B cell (primary cell): ENCODE data around the gene PHOSPHO1. TPM values are rescaled to one million over a fixed set of nuclear protein-coding genes. Genes with fewer than 3 reads are reported as not detected.

Experiments used
- ATAC-seq: fragments of 200-7000 bp; cut with Tn5 transposase; one replicate; pipeline ENCODE4 v1.10.0; 2021; ENCODE audit warnings: low read depth, mild to moderate bottlenecking, moderate number of reproducible peaks, moderate library complexity
- CTCF ChIA-PET: fragments of 350-600 bp; sonication (Branson Sonifier 250); formaldehyde crosslinking; loops from one replicate; lab custom pipeline; 2021; ENCODE audit warnings: antibody characterized with exemption, inconsistent platforms; lab: Charles Lee
- POLR2A ChIA-PET: fragments of 350-600 bp; sonication (Branson Sonifier 250); formaldehyde crosslinking; loops from one replicate; lab custom pipeline; 2021; ENCODE audit warnings: antibody characterized with exemption; lab: Charles Lee
- DNase-seq: peaks from one replicate; pipeline ENCODE4 v3.0.0; 2013
- H2AFZ ChIP-seq: 2 replicates; pipeline ENCODE4 v1.6.1; 2012; ENCODE audit warnings: mild to moderate bottlenecking, low read depth, low read length; ENCODE audit not compliant: insufficient read depth, poor library complexity, severe bottlenecking
- H3K27ac ChIP-seq, 2 donors: 1 replicate in 1 of 2; 2 replicates in 1 of 2; pipeline ENCODE4 v1.5.1; 2012 to 2013; ENCODE audit warnings: low read length in 2 of 2, mild to moderate bottlenecking in 2 of 2, moderate library complexity in 1 of 2
- H3K27me3 ChIP-seq, 4 experiments: fragments of 200-600 bp in 1 of 4; sonication (generic) in 1 of 4; replicated peaks in 1 of 4; 1 replicate in 2 of 4; 2 replicates in 2 of 4; pipeline versions ENCODE4 v1.6.1 to v1.7.0; 2013 to 2016; ENCODE audit warnings: low read length in 3 of 4, mild to moderate bottlenecking in 2 of 4, mixed read lengths in 1 of 4, moderate library complexity in 1 of 4; ENCODE audit not compliant: insufficient read depth in 4 of 4, control insufficient read depth in 3 of 4; ENCODE audit errors: control extremely low read depth in 1 of 4
- H3K36me3 ChIP-seq, 2 experiments: replicated peaks in 1 of 2; 1 replicate in 1 of 2; 2 replicates in 1 of 2; pipeline versions ENCODE4 v1.6.1 to v1.7.1; 2013; ENCODE audit warnings: low read length in 1 of 2; ENCODE audit not compliant: insufficient read depth in 2 of 2, control insufficient read depth in 1 of 2; ENCODE audit errors: control extremely low read depth in 1 of 2, extremely low read depth in 1 of 2
- H3K4me1 ChIP-seq, 2 donors: fragments of 200-600 bp in 1 of 2; sonication (generic) in 1 of 2; 1 replicate in 1 of 2; 2 replicates in 1 of 2; pipeline versions ENCODE4 v1.5.1 to v1.6.1; 2013 to 2017; ENCODE audit warnings: low read length in 2 of 2; ENCODE audit not compliant: control insufficient read depth in 2 of 2, insufficient read depth in 2 of 2
- H3K4me2 ChIP-seq: replicated peaks from 2 replicates; pipeline ENCODE3; 2012; ENCODE audit warnings: mild to moderate bottlenecking, low read depth, low read length; ENCODE audit not compliant: poor library complexity, severe bottlenecking
- H3K4me3 ChIP-seq, 5 experiments: fragments of 200-600 bp in 1 of 5; sonication (generic) in 1 of 5; 1 replicate in 3 of 5; 2 replicates in 2 of 5; pipeline versions ENCODE4 v1.5.1 to v1.7.0; 2011 to 2016; ENCODE audit warnings: low read length in 4 of 5, mild to moderate bottlenecking in 4 of 5, low read depth in 2 of 5, control low read depth in 1 of 5, moderate library complexity in 1 of 5; ENCODE audit not compliant: insufficient read depth in 1 of 5; ENCODE audit errors: control extremely low read depth in 1 of 5, extremely low read depth in 1 of 5
- H3K79me2 ChIP-seq: fragments of 200-600 bp; sonication (generic); one replicate; pipeline ENCODE4 v1.6.0; 2016; ENCODE audit warnings: low read length; ENCODE audit not compliant: control insufficient read depth, insufficient read depth
- H3K9ac ChIP-seq: fragments of 200-600 bp; sonication (generic); 2 replicates; pipeline ENCODE4 v1.6.1; 2017; ENCODE audit warnings: mild to moderate bottlenecking, low read length, moderate library complexity
- H3K9me3 ChIP-seq, 3 donors: one replicate each; pipeline versions ENCODE4 v1.6.1 to v1.7.1; 2013; ENCODE audit warnings: low read length in 2 of 3; ENCODE audit not compliant: control insufficient read depth in 2 of 3, insufficient read depth in 1 of 3; ENCODE audit errors: control extremely low read depth in 1 of 3
- H4K20me1 ChIP-seq: 2 replicates; pipeline ENCODE4 v1.6.0; 2012; ENCODE audit warnings: mild to moderate bottlenecking, low read length; ENCODE audit not compliant: insufficient read depth, control insufficient read depth, poor library complexity, severe bottlenecking
- H3K27ac Mint-ChIP-seq: one replicate; pipeline ENCODE4 v1.8.0; 2021; ENCODE audit warnings: mixed read lengths
- H3K27me3 Mint-ChIP-seq: one replicate; pipeline ENCODE4 v1.8.0; 2021; ENCODE audit warnings: mixed read lengths
- H3K4me1 Mint-ChIP-seq: one replicate; pipeline ENCODE4 v1.8.0; 2021; ENCODE audit warnings: mixed read lengths
- H3K4me3 Mint-ChIP-seq: one replicate; pipeline ENCODE4 v1.8.0; 2021; ENCODE audit warnings: mixed read lengths
- H3K9me3 Mint-ChIP-seq: one replicate; pipeline ENCODE4 v1.8.0; 2022; ENCODE audit warnings: mixed read lengths; ENCODE audit not compliant: insufficient read depth
- EZH2 ChIP-seq: IDR thresholded peaks from 2 replicates; pipeline ENCODE4 v1.6.1; 2012; ENCODE audit warnings: borderline replicate concordance, low read depth, mild to moderate bottlenecking, moderate library complexity, low read length; ENCODE audit not compliant: insufficient read depth, poor library complexity, severe bottlenecking
- WGBS: methylation state at CpG from one replicate; pipeline ENCODE4 v1.1.5; 2013; ENCODE audit warnings: missing lambda C conversion rate; ENCODE audit not compliant: insufficient coverage; 5-methylcytosine and 5-hydroxymethylcytosine counted together
- intact Hi-C: fragments of 100-400 bp; cut with micrococcal nuclease; formaldehyde crosslinking; loops from one replicate; pipeline ENCODE4 v1.10.0; 2022
- polyA plus RNA-seq: library from polyadenylated mRNA; depleted of rRNA; stranded (reverse); fragments of >200 nt; gene quantifications from 2 replicates; pipeline ENCODE4 v1.2.3, GENCODE V29; 2012
- total RNA-seq, 2 donors: library from RNA; stranded (reverse); fragments of 120-200 nt in 1 of 2; gene quantifications; 1 replicate in 1 of 2; 2 replicates in 1 of 2; pipeline versions ENCODE4 v1.2.3 to v1.2.4, GENCODE V29; 2013 to 2022
- TF ChIP-seq, protein P1 (sequence below): fragments of 200-600 bp; IDR thresholded peaks from one replicate; pipeline ENCODE4 v1.8.0; 2022; ENCODE audit warnings: antibody characterized with exemption, mild to moderate bottlenecking

The PHOSPHO1 gene
- total and polyA plus RNA-seq, 2 donors (not counting 1 experiment from before 2014, with no cell fraction given): 0.15 TPM; not detected in 1

DNA sequence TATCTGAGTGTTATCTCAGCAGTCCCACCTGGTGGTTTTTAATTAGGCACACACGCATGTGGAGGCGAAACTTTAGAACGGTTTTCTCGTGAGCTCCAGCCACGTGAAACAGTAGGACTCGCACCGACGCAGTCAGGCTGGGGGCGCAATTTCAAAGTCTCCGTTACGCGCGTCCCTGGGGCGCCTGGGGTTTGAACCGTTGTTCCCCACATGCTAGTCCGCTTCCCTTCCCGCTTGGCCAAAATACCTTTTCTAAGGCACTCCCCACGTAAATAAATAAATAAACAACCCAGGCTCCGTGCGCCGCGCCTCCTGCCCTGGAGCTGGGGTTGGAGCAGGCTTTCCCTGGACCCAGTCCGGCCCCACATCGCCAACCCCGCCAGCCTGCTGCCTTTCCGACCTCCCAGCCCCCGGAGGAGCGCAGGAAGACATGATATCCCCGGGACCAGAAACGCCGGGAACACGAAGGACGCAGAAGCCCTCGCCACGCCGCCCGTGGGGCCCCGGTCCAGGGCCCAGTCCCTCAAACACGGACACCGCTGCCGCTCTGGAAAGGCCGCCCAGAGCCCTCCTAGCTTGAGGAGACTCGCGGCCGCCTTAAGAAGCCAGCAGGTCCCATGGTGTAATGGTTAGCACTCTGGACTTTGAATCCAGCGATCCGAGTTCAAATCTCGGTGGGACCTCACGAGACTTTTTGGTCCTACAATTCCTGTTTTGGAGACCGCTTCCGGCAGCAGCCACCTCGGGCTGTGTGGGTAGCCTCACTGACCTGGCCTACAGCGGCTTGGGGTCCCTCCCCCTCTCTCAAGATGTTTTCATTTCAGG is 38.5 kb downstream of the PHOSPHO1 start:
- Histone ChIP-seq H3K4me1 (peaks cover 11 to 23% of the 10 kb centered on the region in 2 donors), H3K9me3 (no peaks in the 10 kb centered on the region), H3K9ac (peak overlapping the region; percentile 90), H3K27me3 (no peaks in the 10 kb centered on the region), H3K4me2 (peak overlapping the region; percentile 95), H3K79me2 (no peaks in the 10 kb centered on the region), H2AFZ (peak overlapping the region; percentile 98), H3K4me3 (peak overlapping the region; percentile 76 to 95 (median 88)), H3K27ac (peak overlapping the region; percentile 92 to 95), H3K36me3 (no peaks in the 10 kb centered on the region), H4K20me1 (no peaks in the 10 kb centered on the region)
- Mint-ChIP-seq H3K27me3 (no peaks in the 10 kb centered on the region), H3K4me3 (peak overlapping the region; percentile 93), H3K4me1 (peaks cover 32% of the 10 kb centered on the region), H3K27ac (peak overlapping the region; percentile 97), H3K9me3 (no peaks in the 10 kb centered on the region)
- POLR2A ChIA-PET: interaction anchor here (0.5 to 4.1 kb wide), 14 partner anchors 12 to 1542 kb away, joined by 3 to 45 read pairs (median 4); partner anchors contain the start of genes ABI3, GNGT2, PHOSPHO1 and UBE2Z
- ATAC-seq: peak; percentile 42
- CTCF ChIA-PET: interaction anchor here (0.8 to 7.6 kb wide), 15 partner anchors 9 to 170 kb away, joined by 3 to 162 read pairs (median 5); partner anchors contain the start of genes ABI3, GNGT2, PHOSPHO1 and ZNF652
- WGBS: under 1% methylated on average over 53 of the region's 53 CpGs
- TF ChIP-seq EZH2: no peak
- TF ChIP-seq, protein P1, sequence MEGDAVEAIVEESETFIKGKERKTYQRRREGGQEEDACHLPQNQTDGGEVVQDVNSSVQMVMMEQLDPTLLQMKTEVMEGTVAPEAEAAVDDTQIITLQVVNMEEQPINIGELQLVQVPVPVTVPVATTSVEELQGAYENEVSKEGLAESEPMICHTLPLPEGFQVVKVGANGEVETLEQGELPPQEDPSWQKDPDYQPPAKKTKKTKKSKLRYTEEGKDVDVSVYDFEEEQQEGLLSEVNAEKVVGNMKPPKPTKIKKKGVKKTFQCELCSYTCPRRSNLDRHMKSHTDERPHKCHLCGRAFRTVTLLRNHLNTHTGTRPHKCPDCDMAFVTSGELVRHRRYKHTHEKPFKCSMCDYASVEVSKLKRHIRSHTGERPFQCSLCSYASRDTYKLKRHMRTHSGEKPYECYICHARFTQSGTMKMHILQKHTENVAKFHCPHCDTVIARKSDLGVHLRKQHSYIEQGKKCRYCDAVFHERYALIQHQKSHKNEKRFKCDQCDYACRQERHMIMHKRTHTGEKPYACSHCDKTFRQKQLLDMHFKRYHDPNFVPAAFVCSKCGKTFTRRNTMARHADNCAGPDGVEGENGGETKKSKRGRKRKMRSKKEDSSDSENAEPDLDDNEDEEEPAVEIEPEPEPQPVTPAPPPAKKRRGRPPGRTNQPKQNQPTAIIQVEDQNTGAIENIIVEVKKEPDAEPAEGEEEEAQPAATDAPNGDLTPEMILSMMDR: peak; percentile 66
- intact Hi-C loops: loop anchor here (1.0 to 10.0 kb wide), 7 partner anchors 18 to 1087 kb away; partner anchors contain the start of genes ABI3, ATP5MC1, CBX1 and GNGT2
- peak; percentile 93 for DNase-seq
